Measurements from ENCODE around the gene ARID1A.

Gene ARID1A

DNA sequence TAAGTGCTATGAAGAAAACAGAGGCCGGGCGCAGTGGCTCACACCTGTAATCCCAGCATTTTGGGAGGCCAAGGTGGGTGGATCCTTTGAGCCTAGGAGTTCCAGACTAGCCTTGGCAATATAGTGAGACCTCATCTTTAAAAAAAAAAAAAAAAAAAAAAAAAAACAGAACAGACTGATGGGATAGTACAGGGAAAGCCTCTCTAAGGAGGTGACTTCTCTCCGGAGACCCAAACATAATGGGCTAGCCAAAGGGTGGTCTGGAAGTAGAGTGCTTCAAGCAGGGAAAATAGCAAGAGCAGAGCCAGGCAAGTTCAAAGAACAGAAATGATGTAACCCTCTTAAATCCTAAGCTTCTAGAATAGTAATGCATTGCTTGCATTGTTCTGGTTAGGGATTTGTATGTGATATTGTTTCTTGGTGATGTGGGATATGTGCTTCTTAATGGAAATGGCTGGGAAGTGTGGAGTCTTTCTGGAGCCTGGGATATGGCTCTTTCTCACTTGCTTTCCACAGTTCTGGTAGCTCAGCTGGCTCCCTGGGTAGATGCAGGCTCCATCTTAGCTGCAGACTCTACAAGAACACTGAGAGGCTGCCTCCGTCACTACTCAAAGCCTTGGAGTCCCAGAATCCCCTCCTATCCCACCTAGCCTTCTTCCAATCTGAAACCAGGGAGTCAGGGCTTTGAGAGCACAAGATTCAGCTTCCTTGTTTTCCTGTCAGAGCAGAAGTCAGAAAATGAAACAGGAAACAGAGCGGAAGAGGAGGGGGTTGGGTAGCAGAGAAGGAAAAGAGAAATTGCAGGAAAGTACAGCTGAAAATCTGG lies 90.0 kb downstream of the ARID1A start:
- H2AFZ ChIP-seq (ENCODE audit: low read depth, low read length, severe bottlenecking): no peak overlapping the region
- H3K79me2 ChIP-seq (ENCODE audit: insufficient read depth, low read length): no peaks in the 10 kb centered on the region; the same call in 1 of the 2 replicates
- peak overlapping the region; percentile 85 for H3K4me3 ChIP-seq (ENCODE audit: insufficient read depth, low read length, poor library complexity, severe bottlenecking)
- no peaks in the 10 kb centered on the region for H3K9me2 ChIP-seq (replicated peaks; ENCODE audit: insufficient read depth, low read length)
- peak overlapping the region; percentile 89 for H3K4me2 ChIP-seq (ENCODE audit: low read depth, low read length, poor library complexity, severe bottlenecking)
- H3K9me3 ChIP-seq (ENCODE audit: insufficient read depth, low read length): no peaks in the 10 kb centered on the region
- no peaks in the 10 kb centered on the region; the same call in 1 of the 2 replicates for H3K36me3 ChIP-seq (ENCODE audit: low read length)
- TF ChIP-seq, protein P1, sequence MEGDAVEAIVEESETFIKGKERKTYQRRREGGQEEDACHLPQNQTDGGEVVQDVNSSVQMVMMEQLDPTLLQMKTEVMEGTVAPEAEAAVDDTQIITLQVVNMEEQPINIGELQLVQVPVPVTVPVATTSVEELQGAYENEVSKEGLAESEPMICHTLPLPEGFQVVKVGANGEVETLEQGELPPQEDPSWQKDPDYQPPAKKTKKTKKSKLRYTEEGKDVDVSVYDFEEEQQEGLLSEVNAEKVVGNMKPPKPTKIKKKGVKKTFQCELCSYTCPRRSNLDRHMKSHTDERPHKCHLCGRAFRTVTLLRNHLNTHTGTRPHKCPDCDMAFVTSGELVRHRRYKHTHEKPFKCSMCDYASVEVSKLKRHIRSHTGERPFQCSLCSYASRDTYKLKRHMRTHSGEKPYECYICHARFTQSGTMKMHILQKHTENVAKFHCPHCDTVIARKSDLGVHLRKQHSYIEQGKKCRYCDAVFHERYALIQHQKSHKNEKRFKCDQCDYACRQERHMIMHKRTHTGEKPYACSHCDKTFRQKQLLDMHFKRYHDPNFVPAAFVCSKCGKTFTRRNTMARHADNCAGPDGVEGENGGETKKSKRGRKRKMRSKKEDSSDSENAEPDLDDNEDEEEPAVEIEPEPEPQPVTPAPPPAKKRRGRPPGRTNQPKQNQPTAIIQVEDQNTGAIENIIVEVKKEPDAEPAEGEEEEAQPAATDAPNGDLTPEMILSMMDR (IDR thresholded peaks at IDR 0.05; ENCODE audit: insufficient read depth, low read length, poor library complexity, severe bottlenecking): no peak
- no peak for TF ChIP-seq EZH2phosphoT487 (conservative IDR thresholded peaks at IDR 0.05; ENCODE audit: low read length)
- no peaks in the 10 kb centered on the region for H3K27me3 ChIP-seq (ENCODE audit: low read length)
- peak overlapping the region; percentile 97 for H3K9ac ChIP-seq (ENCODE audit: low read length)
- peak overlapping the region; percentile 98 for H3K27ac ChIP-seq (ENCODE audit: low read depth, low read length)
- H3F3A ChIP-seq (ENCODE audit: insufficient read depth): peaks cover 81% of the 10 kb centered on the region
- no peaks in the 10 kb centered on the region for H4K20me1 ChIP-seq (ENCODE audit: low read depth, low read length)

DNA sequence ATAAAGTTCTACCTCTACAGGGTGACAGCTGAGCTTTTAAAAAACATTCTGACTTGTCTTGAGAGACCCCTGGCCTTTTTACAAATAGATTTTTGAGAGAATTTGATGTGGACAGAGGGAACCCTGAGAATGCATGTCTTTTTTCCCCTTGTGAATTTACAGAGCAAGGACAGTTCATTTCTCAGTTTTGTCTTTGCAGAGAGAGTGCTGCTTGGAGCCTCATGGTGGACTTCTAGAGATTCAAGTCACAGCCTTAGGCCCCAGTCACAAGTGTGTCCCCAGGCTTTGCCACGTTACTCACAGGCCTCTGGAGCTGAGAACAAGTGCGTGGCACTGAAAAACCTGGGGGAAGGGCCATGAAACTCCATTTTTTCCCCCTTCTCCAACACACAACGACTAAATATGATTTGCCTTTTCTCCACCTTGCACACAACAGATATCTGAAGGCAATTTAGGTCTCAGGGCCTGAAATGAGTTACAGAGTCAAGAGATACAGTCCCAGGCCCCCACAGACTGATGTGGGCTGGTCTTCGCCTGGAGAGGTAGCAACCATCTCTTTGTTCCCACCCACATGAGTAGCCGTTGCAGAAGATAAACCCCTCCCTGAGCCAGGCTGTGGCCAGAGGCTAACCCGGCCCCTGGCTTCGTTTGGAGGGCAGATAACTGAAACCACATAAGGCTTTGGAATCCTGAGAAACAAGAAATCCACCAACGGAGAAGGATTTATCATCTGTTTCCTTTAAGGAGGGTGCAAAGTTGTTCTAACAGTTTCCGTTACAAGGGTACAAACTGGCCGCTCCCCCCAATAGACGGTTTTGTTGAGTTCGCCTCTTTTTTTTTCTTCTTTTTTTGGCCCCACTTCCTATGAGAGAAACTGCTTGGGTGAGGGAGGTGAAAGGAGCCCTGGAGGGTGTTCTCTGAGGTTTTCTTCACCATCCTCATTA lies 90.9 kb downstream of the ARID1A start:
- Histone ChIP-seq H3K4me3 (ENCODE audit: insufficient read depth, low read length, poor library complexity, severe bottlenecking) (peak overlapping the region; percentile 85), H3F3A (ENCODE audit: insufficient read depth) (peaks cover 78% of the 10 kb centered on the region)

DNA sequence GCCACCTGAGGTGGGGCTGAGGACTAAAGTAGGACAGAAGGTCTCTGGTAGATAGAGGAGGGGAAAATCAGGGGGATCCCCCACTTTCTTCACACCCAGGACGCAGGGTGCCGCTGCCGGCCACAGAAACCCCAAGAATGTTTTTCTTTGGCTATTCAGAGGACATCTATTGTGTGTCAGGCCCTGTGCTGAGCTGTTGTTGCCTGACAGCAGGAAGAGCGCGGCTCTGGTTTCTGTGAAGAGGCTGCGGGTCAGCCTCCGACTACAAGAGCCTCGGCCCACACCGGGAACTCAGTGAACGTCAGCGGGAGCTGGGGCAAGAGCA lies 91.5 kb downstream of the ARID1A start:
- H3K27ac ChIP-seq (ENCODE audit: low read depth, low read length): peak overlapping the region; percentile 98
- no peaks in the 10 kb centered on the region for H3K9me3 ChIP-seq (ENCODE audit: insufficient read depth, low read length)
- H3K36me3 ChIP-seq (ENCODE audit: low read length): no peaks in the 10 kb centered on the region
- peak overlapping the region; percentile 97 for H3K9ac ChIP-seq (ENCODE audit: low read length)
- H3K4me2 ChIP-seq (ENCODE audit: low read depth, low read length, poor library complexity, severe bottlenecking): peak overlapping the region; percentile 89
- H3K9me2 ChIP-seq (replicated peaks; ENCODE audit: insufficient read depth, low read length): no peaks in the 10 kb centered on the region
- TF ChIP-seq, protein P1 (IDR thresholded peaks at IDR 0.05; ENCODE audit: insufficient read depth, low read length, poor library complexity, severe bottlenecking): no peak
- no peak for TF ChIP-seq EZH2phosphoT487 (conservative IDR thresholded peaks at IDR 0.05; ENCODE audit: low read length)
- no peaks in the 10 kb centered on the region for H4K20me1 ChIP-seq (ENCODE audit: low read depth, low read length)
- H3F3A ChIP-seq (ENCODE audit: insufficient read depth): peaks cover 71% of the 10 kb centered on the region
- peak overlapping the region; percentile 85 for H3K4me3 ChIP-seq (ENCODE audit: insufficient read depth, low read length, poor library complexity, severe bottlenecking)
- H3K79me2 ChIP-seq (ENCODE audit: insufficient read depth, low read length): no peaks in the 10 kb centered on the region; the same call in 1 of the 2 replicates
- H3K27me3 ChIP-seq (ENCODE audit: low read length): no peaks in the 10 kb centered on the region
- H2AFZ ChIP-seq (ENCODE audit: low read depth, low read length, severe bottlenecking): peak overlapping the region; percentile 68

More for the DNA sequence above, 90.9 kb downstream of the ARID1A start:
- Histone ChIP-seq H3K9me2 (replicated peaks; ENCODE audit: insufficient read depth, low read length) (no peaks in the 10 kb centered on the region), H3K9me3 (ENCODE audit: insufficient read depth, low read length) (no peaks in the 10 kb centered on the region), H4K20me1 (ENCODE audit: low read depth, low read length) (no peaks in the 10 kb centered on the region), H3K36me3 (ENCODE audit: low read length) (no peaks in the 10 kb centered on the region; the same call in 1 of the 2 replicates), H3K4me2 (ENCODE audit: low read depth, low read length, poor library complexity, severe bottlenecking) (peak overlapping the region; percentile 89), H3K27ac (ENCODE audit: low read depth, low read length) (peak overlapping the region; percentile 98), H3K9ac (ENCODE audit: low read length) (peak overlapping the region; percentile 97), H3K79me2 (ENCODE audit: insufficient read depth, low read length) (no peaks in the 10 kb centered on the region; the same call in 1 of the 2 replicates), H3K27me3 (ENCODE audit: low read length) (no peaks in the 10 kb centered on the region), H2AFZ (ENCODE audit: low read depth, low read length, severe bottlenecking) (peak overlapping the region; percentile 10)
- TF ChIP-seq, protein P1 (IDR thresholded peaks at IDR 0.05; ENCODE audit: insufficient read depth, low read length, poor library complexity, severe bottlenecking): no peak
- no peak for TF ChIP-seq EZH2phosphoT487 (conservative IDR thresholded peaks at IDR 0.05; ENCODE audit: low read length)
